Superior temporal gyrus (tissue), 1 donor: ENCODE results near the gene ZNF821.
A peak's percentile ranks its signal among the peaks of the same experiment; 100 is the strongest.
"Not testable (repeated sequence)": the region's sequence is repeated elsewhere in the genome, so short reads cannot be mapped to it uniquely, and the experiment has no call there.

Experiments
- DNase-seq: peaks from one replicate; pipeline ENCODE4 v3.0.0-alpha.2; 2016; ENCODE audit errors: extremely low spot score

ZNF821 gene

GRCh38 chr16:71859762-71860521 is 24.0 kb downstream of the ZNF821 start:
- DNase-seq: no peak

- DNase-seq: no peak
Measured at GRCh38 chr16:71855937-71856662, 27.9 kb downstream of the ZNF821 start.

DNA sequence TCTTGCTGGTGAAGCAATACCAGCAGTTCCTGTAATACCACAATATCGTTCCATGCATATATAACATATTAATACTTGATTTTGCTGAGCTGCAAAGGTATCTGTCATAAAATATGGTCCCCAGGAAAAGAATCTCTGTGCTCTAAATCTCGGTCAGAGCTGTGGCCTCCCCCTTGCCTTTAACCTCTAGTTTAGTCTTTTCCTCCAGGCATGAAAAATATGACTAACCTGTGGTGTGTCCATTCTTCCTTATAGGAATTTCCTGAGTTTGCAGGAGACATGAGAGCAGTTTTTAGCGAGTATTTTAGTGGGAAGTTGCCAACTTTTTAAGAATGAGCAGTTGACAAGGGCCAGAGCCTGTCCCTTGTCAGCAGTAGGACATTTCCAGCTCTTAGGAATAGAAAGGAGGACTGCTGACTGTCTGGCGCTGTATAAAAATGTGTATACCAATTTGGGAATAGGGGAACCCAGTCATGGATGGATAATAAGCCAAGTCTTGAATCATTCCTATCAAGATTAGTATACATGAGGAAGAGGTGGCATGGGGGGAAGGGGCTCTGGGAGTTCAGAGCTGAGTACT is 29.5 kb downstream of the ZNF821 start:
- no peak for DNase-seq

DNA sequence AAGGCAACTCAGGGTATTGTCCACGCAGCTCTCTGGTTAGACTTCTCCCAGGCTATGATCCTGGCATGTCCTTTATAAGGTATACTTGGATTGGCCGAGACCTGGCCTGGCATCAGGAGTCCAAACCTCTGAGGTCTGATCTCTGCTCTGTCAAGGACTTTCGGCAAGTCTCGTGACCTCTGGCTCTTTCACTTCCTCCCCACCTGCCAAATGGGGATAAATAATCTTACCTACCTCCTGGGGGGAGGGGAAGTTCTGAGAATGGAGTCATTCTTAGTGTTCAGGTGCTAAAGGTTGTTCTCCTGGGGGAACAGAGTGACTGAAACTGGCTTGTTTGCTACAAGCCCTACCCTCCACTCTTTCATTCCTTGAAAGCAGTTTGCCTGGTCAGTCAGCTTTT is 30.6 kb downstream of the ZNF821 start:
- DNase-seq: no peak

DNA sequence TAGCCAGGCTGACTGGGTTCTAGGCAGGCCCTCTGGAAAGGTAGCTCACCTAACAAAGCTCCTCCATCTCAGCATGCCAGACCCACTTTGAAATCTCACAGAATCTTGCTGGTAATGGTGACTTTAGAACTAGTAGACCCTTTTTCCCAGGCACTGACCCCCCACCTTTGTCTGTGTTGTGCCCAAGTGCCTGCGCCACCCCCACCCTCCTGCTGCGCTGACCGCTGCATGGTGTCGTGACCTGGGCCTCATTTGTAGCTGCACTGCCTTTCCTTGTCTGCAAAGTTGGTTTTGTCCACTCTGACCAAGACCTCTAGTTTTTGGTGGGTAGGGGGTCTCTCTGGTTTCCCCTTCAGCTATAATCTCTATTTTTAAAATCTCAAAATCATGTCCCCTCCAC is 31.4 kb downstream of the ZNF821 start:
- no peak for DNase-seq

DNA sequence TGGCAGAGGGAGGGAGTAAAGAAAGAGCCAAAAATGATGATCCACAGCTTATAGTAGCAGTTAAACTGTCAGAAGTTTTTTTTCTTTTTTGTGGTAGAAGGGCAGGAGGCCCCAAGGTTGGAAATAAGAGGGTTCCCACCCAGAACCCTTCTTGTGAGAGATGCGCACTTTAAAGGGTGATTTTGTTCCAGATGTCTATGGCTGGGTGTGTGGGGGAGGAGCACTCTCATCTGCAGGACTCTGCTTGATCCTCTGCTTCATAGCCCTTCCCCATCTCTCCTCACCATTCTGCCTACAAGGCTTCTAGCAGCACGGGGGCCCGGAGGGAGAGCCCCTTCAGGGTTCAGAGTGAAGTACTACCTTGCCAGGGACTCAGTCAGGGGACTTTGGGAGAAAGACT is 31.8 kb downstream of the ZNF821 start:
- DNase-seq: no peak

DNA sequence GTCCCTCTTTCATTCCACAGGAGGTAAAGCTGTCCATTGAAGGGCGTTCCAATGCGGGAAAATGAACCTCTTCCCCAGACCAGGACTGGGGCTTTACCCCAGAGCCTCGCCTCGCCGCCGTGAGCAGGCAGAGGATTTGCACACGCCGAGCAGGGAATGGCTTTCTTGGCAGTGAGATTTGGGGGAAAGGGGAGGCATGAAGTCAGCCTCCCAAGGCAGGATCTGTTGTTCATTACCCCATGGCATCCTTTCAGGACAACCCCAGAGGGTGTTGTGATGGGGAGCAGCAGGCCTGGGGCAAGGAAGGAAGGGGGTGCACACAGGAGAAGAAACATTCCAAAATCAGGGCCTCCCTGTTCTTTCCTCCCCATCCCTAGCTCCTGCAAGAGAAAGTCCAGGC is 32.2 kb downstream of the ZNF821 start:
- DNase-seq: no peak

GRCh38 chr16:71848622-71849021 is 35.4 kb downstream of the ZNF821 start:
- DNase-seq: no peak

DNA sequence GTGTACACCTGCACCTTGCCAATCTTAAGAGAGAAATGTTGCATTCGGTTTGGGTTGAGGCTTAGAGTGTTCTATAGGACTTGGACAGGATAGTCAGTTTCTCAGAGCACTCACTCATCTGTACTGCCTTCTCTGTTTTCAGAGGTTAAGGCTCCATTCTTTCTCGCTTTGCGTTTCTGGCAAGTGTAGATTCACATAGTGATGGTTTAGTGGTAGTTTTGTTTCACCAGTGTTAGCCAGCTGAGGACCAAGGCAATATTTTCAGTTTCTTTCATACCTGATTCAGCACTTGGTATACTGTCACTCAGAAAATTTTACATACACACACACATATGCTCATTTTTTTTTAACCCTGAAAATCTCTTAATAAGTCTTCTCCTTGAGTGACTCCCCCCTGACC is 36.9 kb downstream of the ZNF821 start:
- DNase-seq: no peak

- DNase-seq: no peak
Measured at GRCh38 chr16:71846431-71846830, 37.6 kb downstream of the ZNF821 start.

- peak; percentile 87 for DNase-seq
Measured at GRCh38 chr16:71845639-71846430, 38.1 kb downstream of the ZNF821 start, which contains the start of gene ATXN1L. Gene ATXN1L (plus strand): TSS chr16:71845976. CDS start chr16:71849741, 3,765 bp downstream.

- DNase-seq: no peak
Measured at GRCh38 chr16:71843572-71843971, 40.4 kb downstream of the ZNF821 start.

GRCh38 chr16:71840052-71840451 is 43.9 kb downstream of the ZNF821 start:
- no peak for DNase-seq

DNA sequence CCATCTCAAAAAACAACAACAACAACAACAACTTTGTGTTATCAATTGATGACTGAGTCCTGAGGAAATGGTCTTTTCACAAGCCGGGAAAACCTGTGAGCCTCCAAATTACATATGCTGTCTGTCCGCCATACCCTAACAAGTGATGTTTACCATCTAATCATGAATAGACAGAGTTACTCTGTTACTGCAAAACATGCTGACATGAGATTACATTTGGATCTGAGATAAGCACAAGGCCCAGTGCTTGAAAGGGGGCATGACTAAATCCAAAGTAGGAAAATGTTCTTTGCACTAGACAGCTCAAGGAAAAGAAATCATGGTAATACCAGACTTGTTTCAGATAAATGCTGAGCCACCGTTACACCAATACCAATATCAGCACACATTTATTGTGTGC is 46.8 kb downstream of the ZNF821 start:
- DNase-seq: no peak

GRCh38 chr16:71834291-71834690 is 49.7 kb downstream of the ZNF821 start:
- DNase-seq: no peak

- not testable (repeated sequence) for DNase-seq
Measured at GRCh38 chr16:71832112-71832511, 51.9 kb downstream of the ZNF821 start.

DNA sequence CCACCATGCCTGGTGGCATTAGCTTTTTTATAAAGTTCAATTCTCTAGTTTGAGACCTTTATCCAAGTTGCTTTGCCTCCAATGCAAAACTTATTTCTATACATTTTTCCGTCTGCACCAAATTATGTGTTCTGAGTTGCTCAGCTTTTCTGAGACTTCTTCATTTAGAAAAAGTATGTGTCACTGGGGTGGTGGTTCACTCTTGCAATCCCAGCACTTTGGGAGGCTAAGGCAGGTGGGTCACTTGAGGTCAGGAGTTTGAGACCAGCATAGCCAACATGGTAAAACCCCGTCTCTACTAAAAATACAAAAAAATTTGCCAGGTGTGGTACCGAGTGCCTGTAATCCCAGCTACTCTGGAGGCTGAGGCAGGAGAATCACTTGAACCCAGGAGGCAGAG is 52.3 kb downstream of the ZNF821 start:
- DNase-seq: not testable (repeated sequence)

- no peak for DNase-seq
Measured at GRCh38 chr16:71830359-71830758, 53.6 kb downstream of the ZNF821 start.

DNA sequence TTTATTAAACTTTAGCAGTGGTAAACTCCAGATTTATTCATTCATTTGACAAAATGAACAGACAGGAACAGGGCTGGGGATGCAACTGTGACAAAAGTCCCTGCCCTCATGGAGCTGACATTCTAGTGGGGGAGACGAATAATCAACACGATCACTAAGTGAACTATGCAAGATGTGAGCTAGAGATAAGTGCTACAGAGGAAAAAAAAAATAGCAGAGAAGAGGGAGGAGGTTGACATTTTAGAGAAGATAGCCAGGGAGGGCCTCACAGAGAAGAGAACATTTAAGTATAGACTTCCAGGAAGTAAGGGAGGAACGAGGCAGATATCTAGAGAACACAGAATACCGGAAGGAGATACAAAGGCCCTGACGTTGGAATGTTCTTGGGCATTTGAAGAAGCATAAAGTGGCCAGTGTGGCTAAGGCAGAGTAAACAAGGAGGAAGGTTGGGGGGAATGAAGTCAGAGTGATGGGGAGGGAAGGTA is 57.4 kb downstream of the ZNF821 start:
- no peak for DNase-seq

GRCh38 chr16:71817155-71817500 is 66.9 kb downstream of the ZNF821 start:
- DNase-seq: not testable (repeated sequence)

DNA sequence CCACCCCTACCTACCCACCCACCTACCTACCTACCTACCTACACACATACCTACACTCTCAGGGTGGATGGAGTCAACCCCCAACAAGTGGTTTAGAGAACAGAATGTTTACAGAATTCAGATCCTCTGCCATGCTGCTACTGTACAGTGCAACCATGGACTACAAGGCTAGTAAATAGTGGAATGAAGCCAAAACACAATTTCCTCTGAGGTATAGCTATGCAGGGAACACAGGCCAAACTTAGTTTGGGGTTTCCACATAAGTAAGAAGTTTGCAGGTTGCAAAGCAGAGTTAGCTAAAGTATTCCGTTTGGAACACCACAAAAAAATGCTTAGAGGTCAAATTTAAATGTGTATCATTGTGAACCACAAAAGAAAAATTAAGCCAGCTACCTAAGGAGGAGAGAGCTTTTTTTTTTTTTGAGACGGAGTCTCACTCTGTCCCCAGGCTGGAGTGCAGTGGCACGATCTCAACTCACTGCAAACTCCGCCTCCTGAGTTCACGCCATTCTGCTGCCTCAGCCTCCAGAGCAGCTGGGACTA is 72.7 kb downstream of the ZNF821 start:
- no peak for DNase-seq

DNA sequence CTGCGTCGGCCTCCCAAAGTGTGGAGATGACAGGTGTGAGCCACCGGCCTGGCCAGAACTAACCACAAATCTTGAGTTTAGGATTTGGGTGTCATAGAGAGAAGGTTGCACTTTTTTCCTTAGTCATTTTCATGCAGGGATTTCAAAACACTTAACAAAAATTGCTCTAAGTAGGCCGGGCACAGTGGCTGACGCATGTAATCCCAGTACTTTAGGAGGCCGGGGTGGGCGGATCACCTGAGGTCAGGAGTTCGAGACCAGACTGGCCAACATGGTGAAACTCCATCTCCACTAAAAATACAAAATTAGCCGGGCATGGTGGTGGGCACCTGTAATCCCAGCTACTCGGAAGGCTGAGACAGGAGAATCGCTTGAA is 73.8 kb downstream of the ZNF821 start:
- not testable (repeated sequence) for DNase-seq
